ENCODE data around the gene RFPL4AL1. TPM values are rescaled to one million over a fixed set of nuclear protein-coding genes. Genes with fewer than 3 reads are reported as not detected.

Gene RFPL4AL1
- total and polyA plus RNA-seq, 3 donors from 2014 or later, result not detected

- Histone ChIP-seq H3K36me3 (ENCODE audit: low read depth, missing control alignments) (no peaks in the 10 kb centered on the region), H3K27ac (no peak overlapping the region), H3K4me1 (no peaks in the 10 kb centered on the region), H3K27me3 (no peaks in the 10 kb centered on the region), H3K4me3 (no peak overlapping the region), H3K9me3 (no peaks in the 10 kb centered on the region)
- TF ChIP-seq POLR2A (IDR thresholded peaks at IDR 0.05) (no peak), CTCF (IDR thresholded peaks at IDR 0.05) (peak in 1 of 3 experiments; percentile 14)
- DNase-seq, result peak; percentile 61
- intact Hi-C loops (cut with DNase I; ENCODE audit: low total_unique reads), result no loop called here
- 16 to 19% methylated on average over 6 to 7 of the region's 7 CpGs for WGBS, 2 donors
Observed at GRCh38 chr19:55777528-55777927, 8.6 kb downstream of the RFPL4AL1 start.

- no peak for TF ChIP-seq CTCF (IDR thresholded peaks at IDR 0.05)
- TF ChIP-seq POLR2A (IDR thresholded peaks at IDR 0.05), result no peak
- WGBS, 2 donors, result 53 to 63% methylated on average over 16 of the region's 16 CpGs
- DNase-seq, result no peak
- Histone ChIP-seq H3K36me3 (ENCODE audit: low read depth, missing control alignments) (no peaks in the 10 kb centered on the region), H3K9me3 (no peaks in the 10 kb centered on the region), H3K27me3 (no peaks in the 10 kb centered on the region), H3K27ac (no peak overlapping the region), H3K4me3 (peak overlapping the region in 1 of 2 donors; percentile 21), H3K4me1 (no peaks in the 10 kb centered on the region)
- intact Hi-C loops (cut with DNase I; ENCODE audit: low total_unique reads), result no loop called here
Observed at GRCh38 chr19:55778331-55778730, 9.4 kb downstream of the RFPL4AL1 start.

- intact Hi-C loops (cut with DNase I; ENCODE audit: low total_unique reads), result no loop called here
- H3K9me3 ChIP-seq, result no peaks in the 10 kb centered on the region
- H3K36me3 ChIP-seq (ENCODE audit: low read depth, missing control alignments), result no peaks in the 10 kb centered on the region
- no peak overlapping the region for H3K4me3 ChIP-seq
- no peaks in the 10 kb centered on the region for H3K27me3 ChIP-seq
- WGBS, 2 donors, result 84 to 91% methylated on average over 5 of the region's 5 CpGs
- H3K27ac ChIP-seq, result no peak overlapping the region
- TF ChIP-seq POLR2A (IDR thresholded peaks at IDR 0.05) (no peak), CTCF (IDR thresholded peaks at IDR 0.05) (no peak)
- no peak for DNase-seq
- no peaks in the 10 kb centered on the region for H3K4me1 ChIP-seq
Observed at GRCh38 chr19:55781112-55781511, 12.2 kb downstream of the RFPL4AL1 start.

GRCh38 chr19:55795021-55795420 lies 26.1 kb downstream of the RFPL4AL1 start:
- Histone ChIP-seq H3K27me3 (no peaks in the 10 kb centered on the region), H3K36me3 (ENCODE audit: low read depth, missing control alignments) (no peaks in the 10 kb centered on the region), H3K27ac (no peak overlapping the region), H3K4me3 (no peak overlapping the region), H3K9me3 (no peaks in the 10 kb centered on the region), H3K4me1 (no peaks in the 10 kb centered on the region)
- DNase-seq, result no peak
- intact Hi-C loops (cut with DNase I; ENCODE audit: low total_unique reads), result no loop called here
- TF ChIP-seq CTCF (IDR thresholded peaks at IDR 0.05), result no peak
- TF ChIP-seq POLR2A (IDR thresholded peaks at IDR 0.05), result no peak
- 93 to 94% methylated on average over 11 of the region's 11 CpGs for WGBS, 2 donors

GRCh38 chr19:55801416-55801815 lies 32.5 kb downstream of the RFPL4AL1 start:
- 66 to 87% methylated on average over 7 of the region's 7 CpGs for WGBS, 2 donors
- no peak overlapping the region for H3K4me3 ChIP-seq
- TF ChIP-seq CTCF (IDR thresholded peaks at IDR 0.05), result no peak
- no peak for TF ChIP-seq POLR2A (IDR thresholded peaks at IDR 0.05)
- no peaks in the 10 kb centered on the region for H3K36me3 ChIP-seq (ENCODE audit: low read depth, missing control alignments)
- H3K27ac ChIP-seq, result no peak overlapping the region
- DNase-seq, result no peak
- intact Hi-C loops (cut with DNase I; ENCODE audit: low total_unique reads), result no loop called here
- H3K9me3 ChIP-seq, result no peaks in the 10 kb centered on the region
- H3K4me1 ChIP-seq, result no peaks in the 10 kb centered on the region
- H3K27me3 ChIP-seq, result no peaks in the 10 kb centered on the region

All from testis (tissue), 3 donors.